Hepatocyte (in vitro differentiated cells): ENCODE measurements around the gene SPON1. TPM values are rescaled to one million over a fixed set of nuclear protein-coding genes. Genes with fewer than 3 reads are reported as not detected.

ENCODE experiments used
- DNase-seq: peaks from one replicate; pipeline ENCODE4 v3.0.0-alpha.2; 2016; ENCODE audit warnings: low spot score
- H2AFZ ChIP-seq: fragments of 200-600 bp; sonication (generic); 2 replicates; pipeline ENCODE4 v1.6.0; 2016; ENCODE audit warnings: antibody characterized with exemption, mild to moderate bottlenecking
- H3K27ac ChIP-seq: fragments of 200-600 bp; sonication (generic); 2 replicates; pipeline ENCODE4 v1.5.1; 2016; ENCODE audit warnings: mild to moderate bottlenecking
- H3K27me3 ChIP-seq: fragments of 200-600 bp; sonication (generic); 2 replicates; pipeline ENCODE4 v1.6.1; 2016
- H3K36me3 ChIP-seq: fragments of 200-600 bp; sonication (generic); replicated peaks from 2 replicates; pipeline ENCODE4 v1.5.1; 2016; ENCODE audit warnings: low read depth; ENCODE audit not compliant: insufficient read depth
- H3K4me1 ChIP-seq: fragments of 200-600 bp; sonication (generic); 2 replicates; pipeline ENCODE4 v1.5.1; 2016; ENCODE audit warnings: mild to moderate bottlenecking, moderate library complexity; ENCODE audit not compliant: insufficient read depth
- H3K4me2 ChIP-seq: fragments of 200-600 bp; sonication (generic); 2 replicates; pipeline ENCODE4 v1.6.0; 2016
- H3K4me3 ChIP-seq: fragments of 200-600 bp; sonication (generic); 2 replicates; pipeline ENCODE4 v1.5.1; 2016; ENCODE audit warnings: mild to moderate bottlenecking
- H3K79me2 ChIP-seq: fragments of 200-600 bp; sonication (generic); 2 replicates; pipeline ENCODE4 v1.6.0; 2017; ENCODE audit warnings: mild to moderate bottlenecking
- H3K9me2 ChIP-seq: fragments of 200-600 bp; sonication (generic); replicated peaks from 2 replicates; pipeline ENCODE4 v1.6.0; 2017; ENCODE audit warnings: mild to moderate bottlenecking; ENCODE audit not compliant: insufficient read depth
- H3K9me3 ChIP-seq: fragments of 200-600 bp; sonication (generic); 2 replicates; pipeline ENCODE4 v1.5.1; 2016; ENCODE audit warnings: low read depth, mild to moderate bottlenecking
- H4K20me1 ChIP-seq: fragments of 200-600 bp; sonication (generic); 2 replicates; pipeline ENCODE4 v1.6.0; 2016; ENCODE audit warnings: mild to moderate bottlenecking; ENCODE audit not compliant: insufficient read depth, poor library complexity, severe bottlenecking
- CTCF ChIP-seq: fragments of 200-600 bp; sonication (generic); IDR thresholded peaks from 2 replicates; pipeline ENCODE4 v1.5.1; 2016; ENCODE audit warnings: antibody characterized with exemption, mild to moderate bottlenecking; ENCODE audit not compliant: poor library complexity
- EZH2 ChIP-seq: fragments of 200-600 bp; sonication (generic); IDR thresholded peaks from 2 replicates; pipeline ENCODE4 v1.6.1; 2016; ENCODE audit warnings: antibody characterized with exemption, mild to moderate bottlenecking, borderline replicate concordance
- EZH2phosphoT487 ChIP-seq: fragments of 200-600 bp; sonication (generic); IDR thresholded peaks from one replicate; pipeline ENCODE4 v1.6.1; 2018; ENCODE audit warnings: antibody characterized with exemption, mild to moderate bottlenecking, low read depth, moderate library complexity; ENCODE audit not compliant: unreplicated experiment, severe bottlenecking
- WGBS: methylation state at CpG from one replicate; pipeline ENCODE4 v1.1.6; 2016; ENCODE audit warnings: low lambda C conversion rate; ENCODE audit errors: missing lambda C conversion rate; 5-methylcytosine and 5-hydroxymethylcytosine counted together
- polyA plus RNA-seq: library from polyadenylated mRNA; unstranded; fragments of >200 nt; fragmentation: Nextera tagmentation; extraction: Ambion mirVana; gene quantifications from 2 replicates; pipeline ENCODE4 v1.2.1, GENCODE V29; 2016
- total RNA-seq: library from RNA; depleted of rRNA; stranded (reverse); fragments of >200 nt; gene quantifications from 2 replicates; pipeline ENCODE4 v1.2.3, GENCODE V29; 2014

Gene SPON1
- total and polyA plus RNA-seq, 2 experiments from 2014 or later, result 47.8 to 73.1 TPM

- WGBS, result 96% methylated on average over 1 of the region's 1 CpG
- H3K4me3 ChIP-seq, result no peak overlapping the region
- H3K36me3 ChIP-seq, result no peaks in the 10 kb centered on the region
- no peaks in the 10 kb centered on the region for H3K9me3 ChIP-seq
- peak overlapping the region; percentile 44 for H3K27ac ChIP-seq
- TF ChIP-seq CTCF, result no peak
- no peak for TF ChIP-seq EZH2
- no peak for TF ChIP-seq EZH2phosphoT487
- H3K79me2 ChIP-seq, result peaks cover 83% of the 10 kb centered on the region
- H3K4me1 ChIP-seq, result peaks cover 32% of the 10 kb centered on the region
- H3K27me3 ChIP-seq, result no peaks in the 10 kb centered on the region
- no peaks in the 10 kb centered on the region for H3K9me2 ChIP-seq
- no peak for DNase-seq
- H4K20me1 ChIP-seq, result peaks cover 18% of the 10 kb centered on the region
- H3K4me2 ChIP-seq, result peak overlapping the region; percentile 49
- H2AFZ ChIP-seq, result no peak overlapping the region
These were observed 346.4 kb downstream of the SPON1 start for GRCh38 chr11:14308897-14309387.

GRCh38 chr11:14309425-14310192, 347.1 kb downstream of the SPON1 start:
- peak overlapping the region; percentile 34 for H3K4me2 ChIP-seq
- no peaks in the 10 kb centered on the region for H3K36me3 ChIP-seq
- H3K79me2 ChIP-seq, result peaks cover 83% of the 10 kb centered on the region
- no peaks in the 10 kb centered on the region for H3K9me2 ChIP-seq
- H3K9me3 ChIP-seq, result no peaks in the 10 kb centered on the region
- no peak overlapping the region for H2AFZ ChIP-seq
- H3K27me3 ChIP-seq, result no peaks in the 10 kb centered on the region
- TF ChIP-seq EZH2, result no peak
- no peak for TF ChIP-seq CTCF
- no peak for TF ChIP-seq EZH2phosphoT487
- peaks cover 15% of the 10 kb centered on the region for H4K20me1 ChIP-seq
- 77% methylated on average over 4 of the region's 4 CpGs for WGBS
- H3K4me3 ChIP-seq, result no peak overlapping the region
- peak overlapping the region; percentile 44 for H3K27ac ChIP-seq
- no peak for DNase-seq
- peaks cover 32% of the 10 kb centered on the region for H3K4me1 ChIP-seq

GRCh38 chr11:14310679-14311078, 348.2 kb downstream of the SPON1 start:
- no peak overlapping the region for H2AFZ ChIP-seq
- no peak overlapping the region for H3K4me2 ChIP-seq
- H3K9me3 ChIP-seq, result no peaks in the 10 kb centered on the region
- H3K79me2 ChIP-seq, result peaks cover 83% of the 10 kb centered on the region
- WGBS, result 65% methylated on average over 1 of the region's 1 CpG
- peaks cover 32% of the 10 kb centered on the region for H3K4me1 ChIP-seq
- no peak for DNase-seq
- H3K4me3 ChIP-seq, result no peak overlapping the region
- H3K27ac ChIP-seq, result peak overlapping the region; percentile 30
- no peaks in the 10 kb centered on the region for H3K36me3 ChIP-seq
- no peaks in the 10 kb centered on the region for H3K27me3 ChIP-seq
- TF ChIP-seq CTCF, result no peak
- TF ChIP-seq EZH2phosphoT487, result no peak
- TF ChIP-seq EZH2, result no peak
- H3K9me2 ChIP-seq, result no peaks in the 10 kb centered on the region
- H4K20me1 ChIP-seq, result peaks cover 15% of the 10 kb centered on the region
